Measurements from ENCODE around the gene SLC38A11.
A peak's percentile ranks its signal among the peaks of the same experiment; 100 is the strongest.

Gene SLC38A11

DNA sequence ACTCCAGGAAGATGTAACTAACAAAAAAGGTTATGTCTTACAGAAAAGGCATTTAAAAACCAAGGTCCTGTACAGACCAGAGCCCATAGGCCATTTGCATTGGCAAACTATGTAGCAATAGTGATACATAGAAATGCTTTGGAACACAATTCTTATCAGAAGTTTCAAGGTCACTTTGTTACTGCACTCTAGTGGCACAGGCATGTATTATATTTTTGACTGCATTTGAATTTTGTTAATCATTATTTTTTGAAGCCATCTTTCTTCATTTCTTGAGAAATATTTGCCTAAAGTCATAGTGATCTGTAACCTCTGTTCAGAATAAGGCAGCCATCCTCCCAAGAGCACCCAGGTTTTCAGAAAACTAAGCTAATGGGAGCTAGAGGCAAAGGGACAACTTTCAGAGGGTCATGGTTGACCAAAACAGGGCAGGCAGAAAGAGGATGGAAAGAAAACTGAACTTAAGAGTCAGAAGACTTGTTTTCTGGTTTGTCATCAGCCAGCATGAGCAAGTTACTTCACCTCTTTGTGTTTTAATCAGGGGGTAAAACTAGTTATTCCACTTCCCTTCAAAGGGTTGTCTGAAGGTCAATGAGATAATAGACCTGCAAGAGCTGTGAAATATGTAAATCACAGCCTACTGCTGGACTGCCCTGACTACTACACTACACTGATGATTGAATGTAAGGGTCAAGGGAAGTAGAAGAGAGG lies 41.5 kb downstream of the SLC38A11 start:
- DNase-seq (ENCODE audit: low spot score), result no peak

DNA sequence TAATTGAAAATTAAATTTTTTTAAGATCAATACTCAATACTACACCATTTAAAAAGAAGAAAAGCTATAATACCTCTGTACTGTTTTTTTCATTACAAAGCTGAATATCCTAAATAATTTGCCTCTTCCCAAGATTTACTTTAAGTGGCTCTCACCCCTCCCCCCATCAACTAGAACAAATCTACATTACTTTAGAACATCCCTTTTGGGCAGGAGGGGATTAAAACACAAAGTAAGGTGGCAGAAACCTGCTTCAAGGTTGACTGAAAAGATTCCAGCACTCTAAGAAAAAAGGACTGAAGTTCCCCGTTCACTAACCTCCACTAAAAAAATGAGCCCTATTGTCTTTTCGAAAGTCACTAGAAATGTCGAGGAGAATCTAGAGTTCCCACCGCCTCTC lies 42.3 kb downstream of the SLC38A11 start:
- DNase-seq (ENCODE audit: low spot score), result no peak

DNA sequence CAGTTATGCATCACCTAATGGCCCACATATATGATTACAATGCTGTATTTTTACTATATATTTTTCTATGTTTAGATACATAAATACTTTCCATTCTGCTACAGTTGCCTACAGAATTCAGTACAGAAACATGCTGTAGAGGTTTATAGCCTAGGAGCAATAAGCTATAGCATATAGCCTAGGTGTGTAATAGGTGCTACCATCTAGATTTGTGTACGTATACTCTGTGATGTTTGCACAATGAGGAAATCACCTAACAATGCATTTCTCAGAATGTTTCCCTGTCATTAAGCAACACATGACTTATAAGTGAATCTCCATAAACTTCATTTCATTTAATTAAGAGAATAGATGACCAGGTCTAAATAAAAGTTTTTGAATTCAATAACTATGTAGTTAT lies 43.5 kb downstream of the SLC38A11 start:
- DNase-seq (ENCODE audit: low spot score), result no peak

DNA sequence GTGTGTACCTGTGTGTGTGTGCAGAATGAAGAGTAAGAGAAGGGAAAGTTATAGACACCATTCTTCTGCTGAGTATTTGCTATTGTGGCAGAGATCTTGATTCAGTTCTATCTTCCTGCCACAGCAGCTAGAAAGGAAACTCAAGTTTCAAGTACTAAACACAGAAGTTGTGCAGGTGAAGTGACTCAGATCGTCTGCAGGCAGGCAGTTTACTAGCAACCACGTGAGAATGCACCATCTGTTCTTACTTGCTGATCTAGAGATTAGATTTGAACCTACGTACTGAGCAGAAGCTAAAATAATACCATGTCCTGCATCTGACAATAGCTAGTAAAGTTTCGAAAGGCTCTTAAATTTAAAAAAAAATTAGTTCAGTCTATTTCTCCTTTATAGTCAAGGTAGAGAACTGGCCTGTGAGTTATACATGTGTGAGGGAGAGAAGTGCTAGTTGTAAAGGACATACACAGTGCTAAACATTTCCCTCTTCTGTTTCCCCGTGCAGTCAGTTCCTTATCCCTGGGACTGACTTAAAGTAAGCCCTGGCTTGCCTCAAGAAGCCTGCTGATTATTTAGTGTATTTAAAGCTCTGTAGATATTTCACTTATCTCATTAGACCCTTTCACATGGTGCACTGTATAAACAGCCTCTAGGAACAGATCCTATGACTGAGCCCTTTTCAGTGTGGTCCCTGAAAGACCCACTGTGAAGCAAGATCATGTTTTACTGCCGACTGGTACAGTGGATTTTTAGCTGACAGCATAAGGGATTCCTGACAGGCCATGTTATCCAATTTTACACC lies 45.0 kb downstream of the SLC38A11 start:
- no peak for DNase-seq (ENCODE audit: low spot score)

DNA sequence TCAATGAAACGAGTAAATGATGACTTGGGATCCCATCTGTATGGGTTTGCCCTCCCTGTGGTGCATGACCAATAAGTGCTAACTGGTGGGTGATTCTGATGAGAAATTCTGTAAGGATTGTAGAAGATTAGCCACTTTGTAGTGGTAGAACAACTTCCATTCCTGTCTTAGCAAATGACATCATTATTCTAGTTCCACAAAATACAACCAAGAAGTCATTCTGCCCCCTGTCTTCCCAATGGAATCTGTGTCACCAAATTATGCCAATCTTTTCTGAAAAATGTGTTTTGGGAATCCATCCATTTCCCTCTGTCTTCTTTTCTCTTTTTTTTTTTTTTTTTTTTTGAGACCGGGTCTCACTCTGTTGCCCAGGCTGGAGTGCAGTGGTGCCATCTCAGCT lies 48.4 kb downstream of the SLC38A11 start:
- DNase-seq (ENCODE audit: low spot score), result no peak

DNA sequence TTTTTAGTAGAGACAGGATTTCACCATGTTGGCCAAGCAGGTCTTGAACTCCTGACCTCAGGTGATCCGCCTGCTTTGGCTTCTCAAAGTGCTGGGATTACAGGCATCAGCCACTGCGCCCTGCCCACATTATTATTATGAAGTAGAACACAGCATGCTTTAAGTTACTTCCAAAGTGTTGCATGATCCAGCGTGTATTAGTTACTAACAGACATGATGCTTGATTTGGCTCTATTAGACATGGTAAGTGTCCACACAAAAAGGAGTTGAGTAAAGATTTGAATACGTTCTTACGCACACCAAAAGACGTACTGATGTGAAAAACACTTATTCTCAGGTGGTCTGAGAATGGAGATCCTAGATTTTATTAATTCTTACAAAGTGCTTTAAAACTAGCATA lies 50.0 kb downstream of the SLC38A11 start:
- DNase-seq (ENCODE audit: low spot score), result no peak

DNA sequence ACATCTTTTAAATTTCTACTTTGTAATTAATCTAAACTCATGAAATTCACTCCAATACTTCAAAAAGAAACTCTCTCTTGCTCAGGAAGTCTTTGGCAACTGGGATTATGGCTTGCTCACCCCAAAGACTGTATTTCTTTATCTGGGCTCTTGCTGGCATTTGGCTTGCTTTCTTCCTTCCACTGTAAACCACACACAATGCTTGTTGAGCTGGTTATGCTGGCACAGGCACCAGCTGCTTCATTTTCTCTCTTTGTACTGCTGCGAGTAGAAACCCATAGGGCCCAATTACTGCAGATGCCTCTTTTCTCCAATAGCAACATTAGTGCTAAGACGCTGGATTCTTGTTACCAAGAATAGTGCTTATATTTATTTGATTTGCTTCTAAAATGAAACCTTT lies 51.4 kb downstream of the SLC38A11 start:
- peak; percentile 22 for DNase-seq (ENCODE audit: low spot score)

DNA sequence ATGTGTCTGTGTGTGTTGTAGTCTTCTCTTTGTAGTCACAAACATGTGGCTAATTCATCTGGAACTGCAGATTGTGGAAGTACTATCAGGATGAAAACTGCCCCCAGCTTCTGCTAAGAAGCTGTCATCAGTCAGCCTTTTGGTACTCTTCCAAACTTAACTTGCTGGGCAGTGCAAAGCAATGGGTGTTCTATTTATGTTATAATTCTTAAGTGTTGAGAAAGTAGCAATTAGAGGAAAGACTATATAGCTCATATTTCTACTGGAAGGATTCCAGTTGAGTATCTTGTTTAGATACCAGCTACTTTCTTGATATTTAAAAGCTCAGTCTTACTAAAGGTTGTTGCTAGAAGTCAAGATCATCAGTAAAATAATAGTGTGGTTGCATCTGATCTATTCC lies 52.1 kb downstream of the SLC38A11 start:
- no peak for DNase-seq (ENCODE audit: low spot score)

DNA sequence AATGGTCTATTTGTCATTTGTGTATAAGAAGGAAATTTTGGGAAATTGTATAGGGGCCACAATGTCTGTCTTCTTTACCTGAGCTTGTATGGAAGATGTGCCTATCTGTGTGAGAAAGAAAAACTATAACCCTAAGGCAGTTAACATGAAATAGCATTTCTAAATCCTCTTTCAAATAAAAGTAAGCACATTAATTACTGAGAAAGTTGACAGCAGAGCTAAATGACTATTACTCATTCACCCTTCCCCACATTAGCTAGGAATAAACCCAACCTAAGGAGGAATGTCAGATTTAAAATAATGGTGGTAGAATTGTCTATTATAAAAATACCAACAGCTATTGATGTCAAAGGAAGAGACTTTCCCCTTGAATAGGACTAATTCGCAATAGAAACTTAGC lies 56.2 kb downstream of the SLC38A11 start:
- DNase-seq (ENCODE audit: low spot score), result no peak

DNA sequence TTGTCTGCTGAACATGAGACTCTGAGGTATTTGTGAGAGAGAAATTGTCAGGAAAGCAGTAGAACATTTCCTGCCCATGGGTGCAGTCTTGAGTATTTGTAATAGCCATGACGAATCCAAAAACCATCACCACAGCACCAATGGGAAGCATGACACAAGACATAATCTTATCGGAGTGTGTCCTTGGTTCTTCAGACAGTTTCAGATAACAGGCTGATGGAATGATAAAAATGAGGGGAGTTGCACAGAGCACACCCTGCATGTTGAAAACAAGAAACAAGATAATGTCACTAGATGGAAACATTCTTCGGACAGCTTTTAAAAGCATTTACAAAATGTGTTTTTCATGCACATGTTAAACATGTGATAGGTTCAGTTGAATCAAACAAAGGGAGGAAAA lies 56.9 kb downstream of the SLC38A11 start:
- no peak for DNase-seq (ENCODE audit: low spot score)

DNA sequence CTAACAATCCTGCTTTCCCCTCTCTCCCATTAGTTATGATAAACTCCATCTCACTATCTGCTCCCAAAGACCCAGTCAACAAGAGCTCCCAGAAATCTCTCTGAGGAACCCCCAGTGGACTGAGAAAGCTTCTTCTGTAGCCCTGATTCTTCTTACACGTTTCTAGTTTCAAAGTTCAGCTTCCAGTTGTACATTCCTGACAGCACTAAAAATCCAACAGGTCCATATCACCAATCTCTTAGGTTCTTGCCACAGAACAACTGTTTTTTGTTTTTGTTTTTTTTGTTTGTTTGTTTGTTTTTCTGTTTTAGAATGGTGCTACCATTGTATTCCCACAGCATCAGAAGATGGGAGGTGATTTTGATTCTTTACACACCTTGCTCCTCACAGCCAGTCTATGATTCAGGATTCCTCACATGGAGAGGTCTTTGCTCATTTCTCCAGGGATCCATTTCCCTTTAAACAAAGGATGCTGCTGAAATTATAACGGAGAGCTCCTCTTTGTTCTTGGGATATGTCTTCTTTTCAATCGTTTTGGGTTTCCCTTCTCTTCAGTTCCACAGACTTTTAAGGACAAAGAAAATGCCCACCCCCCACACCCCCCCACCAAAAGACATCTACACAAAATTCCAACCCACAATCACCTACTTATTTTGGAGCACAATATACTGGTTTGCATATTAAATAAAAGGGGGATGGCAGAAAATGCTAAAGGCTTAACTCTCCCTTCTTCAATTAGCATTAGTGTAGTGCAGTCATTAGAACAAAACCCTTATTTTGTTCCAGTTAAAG lies 57.7 kb downstream of the SLC38A11 start:
- no peak for DNase-seq (ENCODE audit: low spot score)

DNA sequence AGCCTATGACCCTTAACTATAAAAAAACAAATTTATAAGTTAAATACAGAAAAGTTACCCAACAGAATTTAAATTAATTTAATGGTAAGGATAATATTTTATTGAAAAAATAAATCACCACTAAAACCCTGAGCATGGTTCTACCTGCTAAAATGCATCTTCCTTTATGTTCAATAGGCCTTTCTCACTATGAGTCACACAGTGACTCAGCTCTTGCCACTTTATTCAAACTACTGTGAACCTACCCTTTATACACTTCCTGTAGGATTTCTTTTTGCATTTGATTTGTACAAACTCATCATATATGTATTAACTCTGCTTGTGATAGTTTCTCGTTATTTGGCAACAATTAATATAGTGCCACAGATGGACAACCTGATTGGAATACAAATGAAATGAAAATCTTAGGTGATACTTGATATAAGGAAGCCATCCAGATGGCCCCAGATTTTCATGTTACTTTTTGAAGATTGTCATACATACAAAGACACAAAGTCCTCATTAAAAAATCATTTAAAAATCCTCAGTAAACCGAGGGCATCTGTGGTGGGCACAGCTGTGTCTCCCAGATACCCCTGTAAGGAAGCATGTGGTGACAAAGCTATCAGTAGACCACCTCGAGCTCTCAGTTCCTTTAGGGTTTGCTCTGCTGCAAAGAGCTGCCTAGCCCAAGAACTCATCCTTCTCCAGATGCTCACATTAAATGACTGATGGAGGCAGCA lies 58.5 kb downstream of the SLC38A11 start:
- DNase-seq (ENCODE audit: low spot score), result no peak

DNA sequence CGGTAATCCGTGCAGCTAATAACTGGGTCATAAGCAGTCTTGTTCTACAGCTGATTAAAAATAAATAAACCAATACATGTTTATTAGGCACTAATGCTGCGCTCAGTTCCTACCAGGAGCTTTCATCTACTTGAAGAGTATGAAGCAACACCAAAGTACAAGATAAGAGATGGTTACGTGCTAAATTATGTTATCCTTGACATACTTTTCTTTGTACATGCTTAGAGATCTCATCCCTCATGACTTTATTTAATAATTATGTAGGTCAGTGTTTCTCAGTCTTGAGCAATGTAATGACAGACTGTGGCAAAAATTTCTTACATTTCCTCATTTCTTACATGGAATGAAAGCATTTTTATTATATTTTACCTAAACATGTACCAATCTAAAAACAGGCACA lies 59.1 kb downstream of the SLC38A11 start:
- DNase-seq (ENCODE audit: low spot score), result no peak

DNA sequence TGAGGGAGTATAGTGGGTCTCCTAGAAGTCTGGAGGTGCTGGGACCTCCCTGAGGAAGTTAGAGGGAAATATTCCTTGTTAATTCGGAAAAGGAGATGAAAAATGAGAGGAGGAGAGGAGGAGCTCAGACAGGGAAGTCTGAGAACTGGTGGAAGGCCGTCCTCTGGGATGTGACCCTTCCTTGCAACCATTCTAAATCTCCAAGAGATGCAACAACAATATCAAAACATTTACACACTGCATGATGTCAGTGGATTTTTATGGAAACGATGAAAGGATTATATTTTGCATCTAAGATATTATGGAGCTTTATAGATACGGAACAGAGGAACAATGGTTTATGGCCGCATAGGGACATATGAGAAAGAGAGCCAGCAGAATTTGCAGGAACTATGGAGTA lies 63.9 kb downstream of the SLC38A11 start:
- no peak for DNase-seq (ENCODE audit: low spot score)

DNA sequence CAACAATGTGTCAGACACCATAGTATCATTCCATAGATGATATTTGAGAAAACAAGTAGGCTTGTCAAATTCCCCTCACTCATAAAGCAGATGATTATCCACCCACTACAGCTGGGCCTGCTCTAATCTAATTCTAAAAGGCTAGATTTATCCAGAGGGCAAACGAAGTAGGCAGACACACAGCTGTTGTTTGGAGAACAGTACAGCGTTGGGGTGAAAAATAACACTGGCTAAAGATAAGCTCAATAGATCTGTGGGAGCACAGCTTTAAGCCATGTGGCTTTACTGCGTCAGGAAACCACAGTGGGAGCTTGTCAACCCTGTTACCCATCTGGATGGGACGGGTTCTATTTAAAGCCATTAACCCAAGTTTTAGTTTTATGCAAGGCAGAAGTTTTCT lies 64.8 kb downstream of the SLC38A11 start:
- DNase-seq (ENCODE audit: low spot score), result no peak

DNA sequence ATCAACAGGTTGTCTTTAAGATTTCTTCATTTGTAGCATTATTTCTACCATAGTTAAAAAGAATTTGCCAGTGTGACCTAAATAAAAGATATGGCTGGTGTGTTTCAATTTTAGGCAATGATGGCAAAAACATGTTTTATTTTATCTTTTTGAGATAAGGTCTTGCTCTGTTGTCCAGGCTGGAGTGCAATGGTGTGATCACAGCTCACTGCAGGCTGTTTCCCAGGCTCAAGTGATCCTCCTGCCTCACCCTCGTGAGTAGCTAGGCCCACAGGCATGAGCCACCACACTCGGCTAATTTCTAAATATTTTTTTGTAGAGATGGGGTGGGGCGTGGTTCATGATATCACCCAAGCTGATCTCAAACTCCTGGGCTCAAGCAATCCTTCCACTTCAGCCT lies 66.7 kb downstream of the SLC38A11 start:
- no peak for DNase-seq (ENCODE audit: low spot score)

DNA sequence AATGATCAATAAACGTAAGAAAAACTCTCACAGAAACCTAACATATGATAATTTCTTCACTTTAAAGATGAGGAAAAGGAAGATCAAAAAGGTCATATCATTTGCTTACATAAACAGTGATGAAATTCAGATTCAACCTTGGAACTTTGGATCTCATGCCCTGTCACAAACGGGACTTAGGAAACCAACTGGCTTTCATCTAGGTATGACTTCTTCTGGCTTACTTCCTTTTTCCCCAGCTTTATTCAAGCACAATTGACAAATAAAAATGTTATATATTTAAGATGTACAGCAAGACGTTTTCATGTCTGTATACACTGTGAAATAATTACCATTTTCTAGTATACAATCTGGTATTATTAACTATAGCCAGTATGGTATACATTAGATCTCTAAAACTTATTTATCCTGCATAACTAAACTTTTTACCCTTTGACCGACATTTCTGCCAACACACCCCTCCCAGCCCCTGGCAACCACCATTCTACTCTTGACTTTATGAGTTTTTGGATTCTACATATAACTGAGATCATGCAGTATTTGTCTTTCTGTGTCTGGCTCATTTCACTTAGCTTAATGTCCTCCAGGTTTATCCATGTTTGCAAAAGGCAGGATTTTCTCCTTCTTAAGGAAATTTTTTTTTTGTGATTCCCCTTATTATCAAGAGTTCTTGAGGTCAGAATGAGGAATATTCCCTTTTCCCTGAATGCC lies 67.7 kb downstream of the SLC38A11 start:
- no peak for DNase-seq (ENCODE audit: low spot score)

DNA sequence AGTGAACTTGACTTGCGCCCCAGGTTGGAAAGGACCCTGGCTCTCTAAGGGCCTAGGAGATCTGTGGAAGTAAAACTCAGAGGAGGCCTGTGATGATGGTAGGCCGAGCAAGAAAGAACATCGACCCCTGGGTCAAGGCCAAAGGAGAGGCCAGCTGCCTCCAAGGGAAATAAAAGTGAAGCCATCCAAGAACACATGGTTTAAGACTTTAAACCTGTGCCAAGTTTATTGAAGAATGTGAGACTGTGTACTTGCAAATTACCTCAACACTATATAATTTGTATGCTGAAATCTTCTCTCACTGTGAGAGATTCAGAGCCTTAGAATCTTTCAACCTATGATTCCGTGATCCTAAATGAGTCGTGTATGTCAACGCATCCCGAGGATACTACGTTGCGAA lies 73.0 kb downstream of the SLC38A11 start:
- DNase-seq (ENCODE audit: low spot score), result no peak

DNA sequence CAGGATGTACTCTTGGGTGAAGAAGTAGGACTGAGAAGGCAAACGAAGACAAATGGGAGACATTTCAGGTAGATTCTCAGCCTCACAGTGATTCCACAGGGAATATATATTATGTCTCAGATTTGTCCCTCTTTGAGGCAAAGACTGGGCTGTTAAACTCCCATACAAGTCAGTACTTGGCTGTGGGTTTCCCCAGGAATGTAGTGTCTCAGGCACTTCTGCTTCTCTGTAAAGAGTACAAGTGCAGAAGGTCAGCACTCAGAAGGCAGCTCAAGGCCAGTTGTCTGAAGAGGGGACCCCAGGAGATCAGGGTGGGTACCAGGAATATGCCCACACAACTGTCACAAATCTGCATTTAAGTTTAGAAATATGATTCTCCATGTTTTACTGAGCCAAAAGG lies 73.8 kb downstream of the SLC38A11 start:
- no peak for DNase-seq (ENCODE audit: low spot score)

DNA sequence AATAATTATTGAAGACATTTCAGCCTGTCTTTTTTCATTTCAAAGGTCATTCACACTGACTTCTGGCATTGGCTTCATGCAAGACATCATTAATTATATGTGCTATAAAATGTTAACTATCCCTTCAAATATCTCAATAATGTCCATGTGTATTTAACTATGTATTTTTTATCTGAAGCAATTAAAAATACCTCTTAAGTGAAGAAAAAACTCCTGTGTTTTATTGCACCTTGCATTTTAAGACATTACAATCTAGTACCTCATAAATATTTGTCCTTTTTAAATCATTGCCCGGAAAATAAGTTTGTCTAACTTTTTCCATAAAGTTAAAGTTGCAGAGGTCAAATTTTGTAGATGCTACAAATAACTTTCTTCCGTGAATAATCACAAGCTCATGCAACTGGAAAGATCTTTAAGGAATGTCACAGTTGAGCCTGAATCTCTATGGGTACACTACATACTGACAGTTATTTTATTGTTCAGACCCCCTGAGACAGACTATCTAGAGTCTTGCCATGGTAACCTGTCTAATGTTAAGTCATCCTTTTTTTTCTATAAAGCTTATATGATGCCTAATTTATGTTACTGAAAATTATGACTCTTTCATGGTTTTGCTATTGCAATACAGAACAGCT lies 75.3 kb downstream of the SLC38A11 start:
- no peak for DNase-seq (ENCODE audit: low spot score)

DNA sequence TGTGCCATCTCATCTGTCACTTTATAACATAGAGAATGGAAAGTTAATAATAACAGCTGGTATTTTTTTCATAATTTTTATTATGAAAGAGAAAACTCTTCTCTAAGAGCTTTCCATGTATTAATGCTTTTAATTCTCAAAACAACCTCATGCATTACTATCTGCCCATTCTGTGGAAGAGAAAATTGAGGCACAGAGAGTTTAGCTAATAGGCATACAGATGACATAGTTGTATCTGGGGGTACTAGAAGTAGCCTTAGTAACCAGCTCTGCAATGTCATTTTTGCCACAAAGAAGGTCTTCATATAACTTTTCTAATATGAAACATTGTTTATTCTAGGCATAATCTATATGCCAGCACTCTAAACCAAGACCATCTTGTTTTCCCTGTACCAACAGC lies 77.4 kb downstream of the SLC38A11 start:
- DNase-seq (ENCODE audit: low spot score), result no peak
